HepG2 (cell line): ENCODE results near the gene KRT3. TPM values are rescaled to one million over a fixed set of nuclear protein-coding genes. Genes with fewer than 3 reads are reported as not detected.

ENCODE experiments used
- ATAC-seq: fragments of 200-7000 bp; cut with Tn5 transposase; 3 replicates; pipeline ENCODE4 v1.9.1; 2020; ENCODE audit warnings: mild to moderate bottlenecking, moderate library complexity
- BruUV-seq: library from RNA; stranded (reverse); fragments of 400-500 nt; replicated peaks from 2 replicates; lab custom pipeline; 2021; lab: Mats Ljungman, UMichigan
- CTCF ChIA-PET: fragments of 300-600 bp; formaldehyde crosslinking; extraction: SDS; loops from one replicate; lab custom pipeline; 2021; ENCODE audit warnings: low total read pairs, inconsistent platforms, low intra/inter-chr PET ratio; lab: Yijun Ruan, JAX
- POLR2A ChIA-PET: fragments of 350-600 bp; sonication (Branson Sonifier 250); formaldehyde crosslinking; loops from one replicate; lab custom pipeline; 2020; ENCODE audit warnings: antibody characterized with exemption, inconsistent platforms; lab: Yijun Ruan, JAX
- DNase-seq: peaks from one replicate; pipeline ENCODE4 v3.0.0-alpha.2; 2015; ENCODE audit warnings: low spot score
- FAIRE-seq: peaks from 3 replicates; lab custom pipeline; 2011; peaks lifted over from hg19 to GRCh38; lab: Jason Lieb, UNC
- H2AFZ ChIP-seq: one replicate; pipeline ENCODE4 v1.6.1; 2011; ENCODE audit warnings: low read length, inconsistent platforms
- H3K27ac ChIP-seq: fragments of 300-600 bp; 3 replicates; pipeline ENCODE4 v1.8.0; 2011; ENCODE audit warnings: mixed run types, mild to moderate bottlenecking, mixed read lengths, low read length, inconsistent platforms; ENCODE audit not compliant: insufficient read depth; ENCODE audit errors: extremely low read length
- H3K27me3 ChIP-seq, 2 experiments: fragments of 200-600 bp in 1 of 2; 2 replicates in 1 of 2; 3 replicates in 1 of 2; pipeline versions ENCODE4 v1.6.0 to v1.8.0; 2011; ENCODE audit warnings: low read length in 2 of 2, mild to moderate bottlenecking in 2 of 2, moderate library complexity in 2 of 2, inconsistent platforms in 1 of 2; ENCODE audit not compliant: insufficient read depth in 2 of 2, control insufficient read depth in 1 of 2
- H3K36me3 ChIP-seq, 2 experiments: fragments of 200-600 bp in 1 of 2; replicated peaks in 1 of 2; 2 replicates in 1 of 2; 3 replicates in 1 of 2; pipeline versions ENCODE4 v1.5.1 to v1.8.0; 2011; ENCODE audit warnings: low read length in 2 of 2, inconsistent platforms in 1 of 2; ENCODE audit not compliant: insufficient read depth in 2 of 2, control insufficient read depth in 1 of 2
- H3K4me1 ChIP-seq: 2 replicates; pipeline ENCODE4 v1.5.1; 2012; ENCODE audit warnings: low read length, inconsistent platforms; ENCODE audit not compliant: insufficient read depth
- H3K4me2 ChIP-seq: 2 replicates; pipeline ENCODE4 v1.6.0; 2011; ENCODE audit warnings: low read depth, low read length, inconsistent platforms
- H3K4me3 ChIP-seq, 3 experiments: fragments of 200-600 bp in 1 of 3; sonication (generic), shearing (Covaris generic) in 1 of 3; replicated peaks in 1 of 3; 2 replicates each; pipeline ENCODE4 v1.5.1; 2011 to 2016; ENCODE audit warnings: low read length in 3 of 3, inconsistent platforms in 2 of 3, low read depth in 2 of 3, mild to moderate bottlenecking in 2 of 3, control low read depth in 1 of 3, mixed read lengths in 1 of 3; ENCODE audit not compliant: insufficient read depth in 1 of 3
- H3K79me2 ChIP-seq: one replicate; pipeline ENCODE4 v1.6.1; 2011; ENCODE audit warnings: low read length, inconsistent platforms; ENCODE audit not compliant: insufficient read depth
- H3K9ac ChIP-seq: 2 replicates; pipeline ENCODE4 v1.6.0; 2011; ENCODE audit warnings: mild to moderate bottlenecking, low read depth, low read length, inconsistent platforms; ENCODE audit not compliant: insufficient read depth
- H3K9me3 ChIP-seq: 2 replicates; pipeline ENCODE4 v1.5.1; 2012; ENCODE audit warnings: mild to moderate bottlenecking, low read length
- H4K20me1 ChIP-seq: 2 replicates; pipeline ENCODE4 v1.6.0; 2011; ENCODE audit warnings: inconsistent platforms, mild to moderate bottlenecking, low read length, moderate library complexity; ENCODE audit not compliant: insufficient read depth
- DMTF1 ChIP-seq: sonication (generic); formaldehyde crosslinking; IDR thresholded peaks from 2 replicates; pipeline ENCODE4 v1.4.0; 2020; ENCODE audit warnings: mild to moderate bottlenecking, missing genetic modification reagents
- FOXA1 ChIP-seq, 2 experiments: fragments of 450-650 bp in 1 of 2; sonication (generic) in 1 of 2; formaldehyde crosslinking in 1 of 2; IDR thresholded peaks; 2 replicates each; pipeline versions ENCODE4 v1.4.0 to v1.6.1; 2016 to 2020; ENCODE audit warnings: missing genetic modification reagents in 1 of 2
- GATAD2A ChIP-seq: IDR thresholded peaks from 2 replicates; pipeline ENCODE4 v1.6.1; 2016
- GTF3A ChIP-seq: sonication (generic); formaldehyde crosslinking; conservative IDR thresholded peaks from 2 replicates; pipeline ENCODE4 v1.4.0; 2020; ENCODE audit warnings: mild to moderate bottlenecking, missing genetic modification reagents
- HOXA9 ChIP-seq: sonication (generic); formaldehyde crosslinking; IDR thresholded peaks from 2 replicates; pipeline ENCODE4 v1.8.1; 2022; ENCODE audit warnings: missing genetic modification reagents, mild to moderate bottlenecking, moderate library complexity, borderline replicate concordance
- KDM5B ChIP-seq: sonication (generic); formaldehyde crosslinking; IDR thresholded peaks from 2 replicates; pipeline ENCODE4 v1.4.0; 2020; ENCODE audit warnings: missing genetic modification reagents, mild to moderate bottlenecking, borderline replicate concordance
- MATR3 ChIP-seq: sonication (generic); formaldehyde crosslinking; IDR thresholded peaks from 2 replicates; pipeline ENCODE4 v1.4.0; 2020; ENCODE audit warnings: missing genetic modification reagents
- MEIS2 ChIP-seq: sonication (generic); formaldehyde crosslinking; IDR thresholded peaks from 2 replicates; pipeline ENCODE4 v1.9.0; 2021; ENCODE audit warnings: mild to moderate bottlenecking, missing genetic modification reagents
- NCOA2 ChIP-seq: sonication (generic); formaldehyde crosslinking; IDR thresholded peaks from 2 replicates; pipeline ENCODE4 v1.8.0; 2022; ENCODE audit warnings: inconsistent platforms
- ONECUT2 ChIP-seq: sonication (generic); formaldehyde crosslinking; IDR thresholded peaks from 2 replicates; pipeline ENCODE4 v1.4.0; 2020; ENCODE audit warnings: missing genetic modification reagents
- SETDB1 ChIP-seq: sonication (generic); formaldehyde crosslinking; IDR thresholded peaks from 2 replicates; pipeline ENCODE4 v1.5.1; 2020; ENCODE audit warnings: missing genetic modification reagents, mild to moderate bottlenecking, borderline replicate concordance
- SP5 ChIP-seq: IDR thresholded peaks from 2 replicates; pipeline ENCODE4 v1.6.1; 2016; ENCODE audit warnings: low read depth, borderline replicate concordance
- TOE1 ChIP-seq: sonication (generic); formaldehyde crosslinking; IDR thresholded peaks from 2 replicates; pipeline ENCODE4 v1.4.0; 2020; ENCODE audit warnings: mild to moderate bottlenecking, missing genetic modification reagents
- TSC22D2 ChIP-seq: sonication (generic); formaldehyde crosslinking; IDR thresholded peaks from 2 replicates; pipeline ENCODE4 v1.5.1; 2020; ENCODE audit warnings: missing genetic modification reagents, mild to moderate bottlenecking, borderline replicate concordance
- ZEB1 ChIP-seq: IDR thresholded peaks from 2 replicates; pipeline ENCODE4 v1.6.1; 2012; ENCODE audit warnings: mild to moderate bottlenecking, low read depth, inconsistent platforms; ENCODE audit not compliant: insufficient replicate concordance
- ZFP82 ChIP-seq: sonication (generic); formaldehyde crosslinking; IDR thresholded peaks from 2 replicates; pipeline ENCODE4 v1.5.1; 2020; ENCODE audit warnings: mild to moderate bottlenecking, missing genetic modification reagents, borderline replicate concordance
- ZNF549 ChIP-seq: sonication (generic); formaldehyde crosslinking; IDR thresholded peaks from 2 replicates; pipeline ENCODE4 v1.5.0; 2020; ENCODE audit warnings: missing genetic modification reagents
- ZNF562 ChIP-seq: sonication (generic); formaldehyde crosslinking; IDR thresholded peaks from 2 replicates; pipeline ENCODE4 v1.8.0; 2022; ENCODE audit warnings: missing genetic modification reagents, borderline replicate concordance
- ZSCAN21 ChIP-seq: sonication (generic); formaldehyde crosslinking; IDR thresholded peaks from 2 replicates; pipeline ENCODE4 v1.8.0; 2022; ENCODE audit warnings: mild to moderate bottlenecking, missing genetic modification reagents, moderate library complexity, borderline replicate concordance
- WGBS: methylation state at CpG from one replicate; pipeline ENCODE4 v1.1.6; 2017; ENCODE audit warnings: low lambda C conversion rate; 5-methylcytosine and 5-hydroxymethylcytosine counted together
- in situ Hi-C: cut with HindIII; loops from 2 replicates; pipeline ENCODE4 v1.10.0; 2017; ENCODE audit warnings: low pct_unique_long_range_greater_than_20kb; ENCODE audit not compliant: extremely low pct_ligation_motif_present
- intact Hi-C: fragments of 100-400 bp; cut with micrococcal nuclease; formaldehyde crosslinking; loops from one replicate; pipeline ENCODE4 v1.10.0; 2022; ENCODE audit not compliant: unreplicated experiment
- polyA plus RNA-seq, 8 experiments: library from polyadenylated mRNA; depleted of rRNA in 3 of 8; stranded (reverse) in 7 of 8; unstranded in 1 of 8; fragments of >200 nt; fragmentation: Illumina TruSeq in 4 of 8; extraction: Trizol in 4 of 8; gene quantifications; 2 replicates each; pipeline versions ENCODE4 v1.2.1 to v1.2.3, GENCODE V29; 2011 to 2016; ENCODE audit warnings: low read depth in 4 of 8, missing spikeins in 1 of 8, mixed read lengths in 1 of 8; ENCODE audit not compliant: insufficient read depth in 1 of 8
- total RNA-seq, 5 experiments: library from RNA; depleted of rRNA; stranded (reverse); fragments of >200 nt; fragmentation: Illumina TruSeq; extraction: Trizol; gene quantifications; 2 replicates each; pipeline ENCODE4 v1.2.3, GENCODE V29; 2016; ENCODE audit warnings: low read depth in 1 of 5

The KRT3 gene
- total and polyA plus RNA-seq, 2 of the 13 experiments (the other 11 are each of a cell fraction or from before 2014, with no cell fraction given), result not detected

GRCh38 chr12:52798003-52798670 is 2.2 kb upstream of the KRT3 start:
- H4K20me1 ChIP-seq, result no peaks in the 10 kb centered on the region
- 11% methylated on average over 4 of the region's 4 CpGs for WGBS
- H3K9ac ChIP-seq, result no peak overlapping the region
- intact Hi-C loops, result no loop called here
- ATAC-seq, result no peak
- BruUV-seq, result no TSS peak
- H3K4me2 ChIP-seq, result no peak overlapping the region
- H3K27ac ChIP-seq, result no peak overlapping the region
- no peak for FAIRE-seq
- no peaks in the 10 kb centered on the region for H3K79me2 ChIP-seq
- no peak for DNase-seq
- in situ Hi-C loops, result no loop called here
- H3K36me3 ChIP-seq, result no peaks in the 10 kb centered on the region
- TF ChIP-seq NCOA2 (CRISPR knock-in tag) (no peak), GATAD2A (CRISPR knock-in tag) (no peak), HOXA9 (CRISPR knock-in tag) (no peak), MEIS2 (CRISPR knock-in tag) (no peak), ZSCAN21 (CRISPR knock-in tag) (no peak), SETDB1 (CRISPR knock-in tag) (no peak), TSC22D2 (CRISPR knock-in tag) (no peak), ZEB1 (no peak), KDM5B (CRISPR knock-in tag) (no peak)
- ChIA-PET CTCF (no interaction called here), POLR2A (no interaction called here)
- no peak overlapping the region for H2AFZ ChIP-seq
- H3K9me3 ChIP-seq, result no peaks in the 10 kb centered on the region
- H3K27me3 ChIP-seq, result peaks cover 0 to 4% of the 10 kb centered on the region in 2 experiments; a peak in 2 of 5 replicates
- no peaks in the 10 kb centered on the region for H3K4me1 ChIP-seq
- H3K4me3 ChIP-seq, result no peak overlapping the region

- no peaks in the 10 kb centered on the region for H3K4me1 ChIP-seq
- no peaks in the 10 kb centered on the region for H3K36me3 ChIP-seq
- no peak overlapping the region for H3K4me2 ChIP-seq
- H3K27ac ChIP-seq, result no peak overlapping the region
- H3K27me3 ChIP-seq, result peaks cover 0 to 8% of the 10 kb centered on the region in 2 experiments; a peak in 3 of 5 replicates
- no peaks in the 10 kb centered on the region for H4K20me1 ChIP-seq
- ChIA-PET CTCF (no interaction called here), POLR2A (no interaction called here)
- no peak overlapping the region for H2AFZ ChIP-seq
- H3K79me2 ChIP-seq, result no peaks in the 10 kb centered on the region
- no peak overlapping the region for H3K4me3 ChIP-seq
- ATAC-seq, result no peak
- no peak for DNase-seq
- no TSS peak for BruUV-seq
- intact Hi-C loops, result no loop called here
- H3K9me3 ChIP-seq, result no peaks in the 10 kb centered on the region
- H3K9ac ChIP-seq, result no peak overlapping the region
- in situ Hi-C loops, result no loop called here
- FAIRE-seq, result no peak
- TF ChIP-seq SP5 (CRISPR knock-in tag) (no peak), GTF3A (no peak), ONECUT2 (CRISPR knock-in tag) (no peak), FOXA1 (IDR thresholded peaks at IDR 0.05) (no peak), FOXA1 (CRISPR knock-in tag; IDR thresholded peaks at IDR 0.05) (no peak), ZNF562 (CRISPR knock-in tag) (no peak), TOE1 (CRISPR knock-in tag) (no peak), ZFP82 (CRISPR knock-in tag) (no peak), MATR3 (CRISPR knock-in tag) (no peak), DMTF1 (CRISPR knock-in tag) (no peak), ZNF549 (no peak)
Measured at GRCh38 chr12:52797529-52797894, 1.6 kb upstream of the KRT3 start.
